ENCODE measurements around the gene NETO2. TPM values are rescaled to one million over a fixed set of nuclear protein-coding genes. Genes with fewer than 3 reads are reported as not detected.

Gene NETO2
- polyA plus RNA-seq, 3 donors: 12.4 to 15.7 (median 14.3) TPM

- H3K36me3 Mint-ChIP-seq: no peaks in the 10 kb centered on the region
- WGBS (ENCODE audit: insufficient coverage): 98% methylated on average over 10 of the region's 10 CpGs
- Histone ChIP-seq H3K9me3 (replicated peaks in 1 of 2; ENCODE audit: control insufficient read depth in 1 of 2, insufficient read depth in 1 of 2, low read length in 2 of 2) (no peaks in the 10 kb centered on the region), H3K36me3 (replicated peaks in 1 of 2; ENCODE audit: control insufficient read depth in 1 of 2, insufficient read depth in 2 of 2, low read length in 2 of 2) (no peaks in the 10 kb centered on the region), H2AFZ (ENCODE audit: insufficient read depth, low read depth, low read length, poor library complexity, severe bottlenecking) (no peak overlapping the region), H3K27ac (ENCODE audit: low read depth in 1 of 2, low read length in 2 of 2) (no peak overlapping the region), H3K4me2 (replicated peaks; ENCODE audit: extremely low read depth, low read length, poor library complexity, severe bottlenecking) (no peak overlapping the region), H3K27me3 (ENCODE audit: control insufficient read depth in 2 of 2, insufficient read depth in 2 of 2, low read length in 2 of 2) (no peaks in the 10 kb centered on the region), H3K4me1 (ENCODE audit: control insufficient read depth in 1 of 2, insufficient read depth in 2 of 2, low read length in 2 of 2) (no peaks in the 10 kb centered on the region), H3K9ac (ENCODE audit: insufficient read depth, low read length, poor library complexity, severe bottlenecking) (no peak overlapping the region), H3K79me2 (ENCODE audit: insufficient read depth, low read length) (no peaks in the 10 kb centered on the region), H4K20me1 (ENCODE audit: insufficient read depth, low read length) (no peaks in the 10 kb centered on the region), H3K4me3 (replicated peaks in 1 of 3; ENCODE audit: low read depth in 2 of 3, low read length in 3 of 3) (no peak overlapping the region)
- intact Hi-C loops (cut with micrococcal nuclease): no loop called here
- H3K27me3 Mint-ChIP-seq (ENCODE audit: low read depth in 3 of 3): peaks cover 0 to 6% (median 3%) of the 10 kb centered on the region in 3 donors
- peaks cover 6% of the 10 kb centered on the region for H3K4me1 Mint-ChIP-seq
- no peak overlapping the region for H3K4me3 Mint-ChIP-seq
- no peak for DNase-seq
- TF ChIP-seq, protein P1, sequence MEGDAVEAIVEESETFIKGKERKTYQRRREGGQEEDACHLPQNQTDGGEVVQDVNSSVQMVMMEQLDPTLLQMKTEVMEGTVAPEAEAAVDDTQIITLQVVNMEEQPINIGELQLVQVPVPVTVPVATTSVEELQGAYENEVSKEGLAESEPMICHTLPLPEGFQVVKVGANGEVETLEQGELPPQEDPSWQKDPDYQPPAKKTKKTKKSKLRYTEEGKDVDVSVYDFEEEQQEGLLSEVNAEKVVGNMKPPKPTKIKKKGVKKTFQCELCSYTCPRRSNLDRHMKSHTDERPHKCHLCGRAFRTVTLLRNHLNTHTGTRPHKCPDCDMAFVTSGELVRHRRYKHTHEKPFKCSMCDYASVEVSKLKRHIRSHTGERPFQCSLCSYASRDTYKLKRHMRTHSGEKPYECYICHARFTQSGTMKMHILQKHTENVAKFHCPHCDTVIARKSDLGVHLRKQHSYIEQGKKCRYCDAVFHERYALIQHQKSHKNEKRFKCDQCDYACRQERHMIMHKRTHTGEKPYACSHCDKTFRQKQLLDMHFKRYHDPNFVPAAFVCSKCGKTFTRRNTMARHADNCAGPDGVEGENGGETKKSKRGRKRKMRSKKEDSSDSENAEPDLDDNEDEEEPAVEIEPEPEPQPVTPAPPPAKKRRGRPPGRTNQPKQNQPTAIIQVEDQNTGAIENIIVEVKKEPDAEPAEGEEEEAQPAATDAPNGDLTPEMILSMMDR (IDR thresholded peaks at IDR 0.05): no peak
- peaks cover 0 to 2% (median 0%) of the 10 kb centered on the region in 7 donors for H3K9me3 Mint-ChIP-seq
- no peak overlapping the region for H3K27ac Mint-ChIP-seq
These were observed 92.7 kb downstream of the NETO2 start for GRCh38 chr16:47051031-47051430.

GRCh38 chr16:47049901-47050583, 93.7 kb downstream of the NETO2 start:
- Histone ChIP-seq H3K9me3 (replicated peaks in 1 of 2; ENCODE audit: control insufficient read depth in 1 of 2, insufficient read depth in 1 of 2, low read length in 2 of 2) (no peaks in the 10 kb centered on the region), H3K27ac (ENCODE audit: low read depth in 1 of 2, low read length in 2 of 2) (no peak overlapping the region), H3K4me1 (ENCODE audit: control insufficient read depth in 1 of 2, insufficient read depth in 2 of 2, low read length in 2 of 2) (peaks cover 7 to 9% of the 10 kb centered on the region in 2 donors), H3K4me3 (replicated peaks in 1 of 3; ENCODE audit: low read depth in 2 of 3, low read length in 3 of 3) (no peak overlapping the region), H3K4me2 (replicated peaks; ENCODE audit: extremely low read depth, low read length, poor library complexity, severe bottlenecking) (no peak overlapping the region), H4K20me1 (ENCODE audit: insufficient read depth, low read length) (no peaks in the 10 kb centered on the region), H2AFZ (ENCODE audit: insufficient read depth, low read depth, low read length, poor library complexity, severe bottlenecking) (no peak overlapping the region), H3K79me2 (ENCODE audit: insufficient read depth, low read length) (no peaks in the 10 kb centered on the region), H3K27me3 (ENCODE audit: control insufficient read depth in 2 of 2, insufficient read depth in 2 of 2, low read length in 2 of 2) (no peaks in the 10 kb centered on the region), H3K36me3 (replicated peaks in 1 of 2; ENCODE audit: control insufficient read depth in 1 of 2, insufficient read depth in 2 of 2, low read length in 2 of 2) (no peaks in the 10 kb centered on the region), H3K9ac (ENCODE audit: insufficient read depth, low read length, poor library complexity, severe bottlenecking) (no peak overlapping the region)
- intact Hi-C loops (cut with micrococcal nuclease): loop anchor here in 1 of 2 donors (10.0 kb wide), 1 partner anchor 45 kb away; no protein-coding TSS in a partner anchor
- Mint-ChIP-seq H3K4me1 (peaks cover 15% of the 10 kb centered on the region), H3K36me3 (no peaks in the 10 kb centered on the region), H3K27me3 (ENCODE audit: low read depth in 3 of 3) (peaks cover 0 to 6% (median 1%) of the 10 kb centered on the region in 3 donors), H3K4me3 (no peak overlapping the region), H3K9me3 (peaks cover 0 to 2% (median 0%) of the 10 kb centered on the region in 7 donors), H3K27ac (no peak overlapping the region)
- TF ChIP-seq, protein P1 (IDR thresholded peaks at IDR 0.05): no peak
- 90% methylated on average over 5 of the region's 12 CpGs for WGBS (ENCODE audit: insufficient coverage)
- no peak for DNase-seq

Measured in CD14-positive monocyte (primary cell).